GM21360 (cell line): ENCODE data around the gene CEMIP.

Experiments
- ATAC-seq: cut with Tn5 transposase; IDR thresholded peaks from one replicate; pipeline ENCODE4 v1.9.1; 2021; ENCODE audit warnings: mild to moderate bottlenecking, moderate library complexity; ENCODE audit not compliant: unreplicated experiment

The CEMIP gene

DNA sequence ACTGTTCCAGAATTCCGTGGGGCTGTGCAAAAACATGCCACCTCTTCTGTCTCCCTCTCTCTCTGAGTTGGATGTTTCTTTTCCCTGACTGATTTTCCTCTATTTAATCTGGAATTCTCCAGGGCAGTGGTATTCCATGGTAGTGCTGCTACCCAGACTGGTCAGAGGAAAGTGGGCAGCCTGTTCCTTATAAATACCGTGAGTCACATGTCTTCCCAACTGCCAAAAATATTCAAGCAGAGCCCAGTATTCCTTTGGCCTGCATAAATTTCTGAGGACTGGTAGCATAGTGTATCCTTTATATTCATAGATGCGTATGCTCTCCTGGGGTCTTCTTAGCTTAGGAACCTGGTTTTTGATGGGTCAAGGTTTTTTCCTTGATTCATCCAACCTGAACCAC, 40.9 kb downstream of the CEMIP start:
- no peak for ATAC-seq

GRCh38 chr15:80822256-80822655, 43.1 kb downstream of the CEMIP start:
- ATAC-seq: no peak

- ATAC-seq: no peak
Measured at GRCh38 chr15:80822676-80823075, 43.5 kb downstream of the CEMIP start.

DNA sequence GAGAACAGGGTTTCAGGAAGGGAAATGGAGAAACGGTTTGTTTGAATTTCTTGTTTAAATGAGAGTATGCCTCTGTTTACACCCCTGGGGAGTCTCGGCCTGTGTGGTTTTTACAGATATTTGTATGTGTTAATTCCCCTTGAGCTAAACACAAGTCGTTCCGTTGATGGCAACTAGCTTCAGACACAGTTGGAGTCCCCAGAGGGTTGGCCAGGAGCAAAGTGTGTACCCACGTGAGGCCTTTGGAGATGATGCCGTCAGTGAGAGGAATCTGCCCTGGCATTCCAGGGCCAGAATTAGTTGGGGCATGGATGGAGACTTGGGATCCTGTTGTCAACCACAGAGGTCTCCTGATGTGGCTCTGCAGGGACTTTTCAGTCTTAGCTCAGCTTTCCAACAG, 44.0 kb downstream of the CEMIP start:
- no peak for ATAC-seq

DNA sequence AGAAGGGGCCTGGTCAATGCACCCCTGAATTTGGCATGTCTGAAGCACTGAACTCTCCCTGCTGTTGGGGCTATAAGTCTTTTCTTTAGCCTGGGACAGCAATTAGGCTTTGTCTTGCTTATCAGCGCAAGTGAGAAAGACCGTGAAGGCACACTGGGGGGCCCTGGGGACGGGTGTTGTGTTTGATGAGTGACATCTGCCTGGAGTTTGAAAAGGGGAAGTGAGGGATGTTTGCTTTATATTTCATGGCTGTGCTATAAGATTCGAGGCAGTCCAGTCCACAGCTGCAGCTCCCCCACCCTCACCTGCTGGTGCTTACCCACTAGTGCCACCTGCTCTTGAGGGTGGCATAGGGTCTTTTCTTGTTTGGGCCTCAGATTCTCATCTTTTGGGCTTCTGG, 44.8 kb downstream of the CEMIP start:
- no peak for ATAC-seq

DNA sequence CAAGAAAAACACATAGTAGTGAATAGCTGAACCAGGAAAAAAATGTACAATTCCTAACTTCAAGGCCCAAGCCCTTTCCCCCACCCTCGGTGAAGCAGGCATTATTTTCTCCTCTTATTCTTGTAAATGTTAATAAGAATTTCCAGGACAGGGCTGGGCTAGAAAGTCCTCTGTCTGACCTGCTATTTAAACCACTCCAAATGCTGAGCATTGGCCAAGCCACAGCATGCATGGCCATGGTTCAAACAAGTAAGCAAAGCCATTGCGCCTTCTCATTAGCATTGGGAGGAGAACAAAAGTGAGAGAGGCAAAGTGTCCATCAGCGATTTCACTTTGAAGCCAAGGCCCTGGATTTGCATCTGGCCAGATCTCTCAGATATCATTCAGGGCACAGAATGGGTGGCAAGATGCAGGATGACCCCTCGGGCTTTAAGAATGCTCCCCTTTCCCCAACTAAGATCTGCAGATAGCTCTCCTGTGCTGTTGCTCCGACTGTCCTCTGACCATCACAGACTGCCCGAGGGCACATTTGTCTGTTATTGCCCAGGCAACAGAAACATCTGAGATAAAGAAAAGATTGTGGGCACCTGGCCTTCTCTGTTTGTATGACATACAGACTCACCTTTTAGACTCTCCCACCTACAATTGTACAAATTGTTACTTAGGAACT, 46.3 kb downstream of the CEMIP start:
- no peak for ATAC-seq

DNA sequence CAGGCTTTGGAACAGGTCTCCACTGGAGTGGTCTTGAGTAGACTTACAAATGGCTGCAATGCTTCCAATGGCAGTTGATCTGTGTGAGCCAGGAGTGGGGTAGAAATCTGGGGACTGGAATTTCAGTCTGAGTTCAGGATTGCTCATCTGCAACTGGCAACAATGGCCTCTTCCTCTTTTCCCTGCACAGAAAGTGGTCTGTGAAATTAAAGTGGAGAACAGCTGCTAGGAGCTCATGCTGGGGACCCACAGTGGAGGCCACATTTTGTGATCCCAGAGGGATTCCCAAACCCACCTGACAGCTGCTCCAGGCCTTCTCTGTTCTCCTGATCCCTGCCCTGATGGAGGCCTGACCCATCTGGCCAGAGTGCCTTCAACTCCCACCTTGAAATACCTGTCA, 49.6 kb downstream of the CEMIP start:
- no peak for ATAC-seq

- no peak for ATAC-seq
Measured at GRCh38 chr15:80830677-80831076, 51.5 kb downstream of the CEMIP start.

GRCh38 chr15:80831192-80831591, 52.0 kb downstream of the CEMIP start:
- no peak for ATAC-seq

- ATAC-seq: no peak
Measured at GRCh38 chr15:80831606-80832224, 52.5 kb downstream of the CEMIP start.

- ATAC-seq: no peak
Measured at GRCh38 chr15:80832686-80833085, 53.5 kb downstream of the CEMIP start.

DNA sequence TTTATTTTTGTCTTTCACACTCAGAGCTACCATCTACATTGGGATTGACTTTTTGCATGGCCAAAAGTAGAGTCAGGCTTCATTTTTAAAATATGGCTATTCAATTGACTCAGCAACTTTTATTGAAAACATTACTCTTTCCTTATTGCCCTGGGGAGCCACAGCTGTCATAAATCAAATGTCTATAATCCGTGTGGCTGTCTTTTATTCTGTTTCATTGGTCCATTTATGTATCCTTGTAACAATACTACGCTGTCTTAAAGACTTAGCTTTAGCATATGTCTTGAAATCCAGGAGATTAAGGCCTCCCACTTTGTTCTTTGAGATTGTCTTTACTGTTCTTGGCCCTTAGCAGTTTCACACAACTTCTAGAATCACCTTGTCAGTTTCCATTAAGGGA, 55.2 kb downstream of the CEMIP start:
- no peak for ATAC-seq

DNA sequence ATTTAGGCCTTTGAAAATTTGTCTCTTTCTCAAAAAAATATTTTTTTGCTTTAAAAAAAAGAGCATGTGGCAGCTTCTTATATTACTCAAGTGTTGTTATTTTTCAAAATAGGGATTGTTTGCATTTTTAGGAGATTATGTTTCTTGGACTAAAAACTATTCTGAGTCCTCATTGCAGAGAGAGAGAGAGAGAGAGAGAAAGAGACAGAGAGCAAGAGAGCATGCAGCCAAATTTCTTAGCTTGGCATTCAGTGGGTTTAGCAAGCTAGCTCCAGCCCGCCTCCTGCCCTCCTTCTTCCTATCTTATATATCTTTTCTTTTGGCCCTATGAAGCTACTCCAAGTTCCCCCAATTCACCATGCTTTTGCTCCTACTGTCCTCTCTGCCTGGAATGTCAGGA, 55.7 kb downstream of the CEMIP start:
- no peak for ATAC-seq

- no peak for ATAC-seq
Measured at GRCh38 chr15:80835336-80835735, 56.2 kb downstream of the CEMIP start.

DNA sequence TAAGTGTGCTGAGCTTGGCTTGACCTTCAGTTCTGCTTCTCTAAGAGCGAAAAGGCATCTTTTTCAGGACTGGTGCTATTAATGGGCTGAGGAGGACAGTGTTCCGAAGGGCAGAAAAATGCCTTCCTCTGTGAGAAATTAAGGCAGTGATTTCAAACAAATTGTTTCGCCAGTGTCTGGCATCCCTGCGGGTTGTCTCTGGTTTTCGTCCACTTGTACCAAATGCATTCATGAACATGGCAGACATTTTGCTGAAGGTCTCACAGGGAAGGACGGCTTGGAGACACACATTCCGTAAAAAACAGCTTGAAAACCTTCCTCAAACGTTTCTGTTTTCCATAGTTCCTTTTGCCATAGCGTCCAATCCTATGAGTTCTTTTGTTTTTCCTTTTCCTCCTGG, 57.1 kb downstream of the CEMIP start:
- no peak for ATAC-seq

DNA sequence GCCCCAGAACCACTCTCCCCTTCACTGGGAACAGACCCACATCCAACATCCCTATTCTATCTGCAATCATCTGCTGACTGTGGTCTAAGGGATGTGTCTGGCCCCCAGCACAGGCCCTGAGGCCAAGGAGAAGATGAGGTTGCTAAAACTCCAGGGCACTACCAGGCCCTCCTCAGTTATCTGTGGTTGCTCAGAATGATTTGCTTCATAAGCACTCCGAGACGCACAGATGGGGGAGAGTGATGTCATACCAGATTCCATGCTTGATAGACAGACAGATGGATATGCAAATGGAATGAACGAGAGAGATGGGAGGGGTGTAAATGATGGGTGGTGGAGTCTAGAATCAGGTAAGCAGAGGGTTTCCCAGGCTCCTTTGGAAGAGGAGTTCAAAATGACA, 57.8 kb downstream of the CEMIP start:
- no peak for ATAC-seq

DNA sequence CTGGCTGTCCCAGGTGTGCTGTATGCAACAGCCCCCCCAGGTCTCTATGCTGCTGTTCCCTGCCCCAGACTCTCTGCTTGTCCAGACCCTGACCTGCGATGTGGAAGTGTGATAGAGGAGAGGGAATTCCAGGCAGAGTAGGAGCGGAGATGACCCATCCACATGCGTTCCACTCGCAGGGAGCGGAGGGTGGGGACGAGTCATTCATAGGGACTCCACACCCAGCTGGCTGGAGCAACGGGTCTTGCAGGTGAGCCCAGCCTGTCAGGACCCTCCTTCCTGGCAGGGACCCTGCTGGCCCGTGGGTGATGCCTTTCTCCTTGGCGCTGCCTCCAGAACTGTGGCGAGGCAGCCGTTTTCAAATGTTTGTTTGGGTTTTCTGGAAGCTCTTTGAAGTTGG, 58.8 kb downstream of the CEMIP start:
- ATAC-seq: no peak

DNA sequence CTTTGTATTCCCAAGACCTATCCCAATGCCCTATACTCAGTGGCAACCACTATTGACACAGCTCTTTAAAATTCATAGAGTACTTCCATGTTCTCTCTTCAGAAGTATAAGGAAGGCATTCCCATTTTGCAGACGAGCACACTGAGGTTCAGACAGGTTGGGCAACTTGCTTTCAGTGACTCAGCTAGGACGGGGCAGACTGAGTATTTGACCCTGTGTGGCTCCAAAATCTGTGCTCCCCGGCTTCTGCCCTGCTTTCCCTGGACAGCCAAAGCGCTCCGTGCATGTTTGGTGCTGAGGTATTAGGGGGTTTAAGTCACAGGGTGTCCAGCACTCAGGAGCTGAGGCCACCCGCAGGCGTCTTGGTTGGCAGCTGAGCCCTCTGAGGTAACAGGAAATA, 59.5 kb downstream of the CEMIP start:
- no peak for ATAC-seq

DNA sequence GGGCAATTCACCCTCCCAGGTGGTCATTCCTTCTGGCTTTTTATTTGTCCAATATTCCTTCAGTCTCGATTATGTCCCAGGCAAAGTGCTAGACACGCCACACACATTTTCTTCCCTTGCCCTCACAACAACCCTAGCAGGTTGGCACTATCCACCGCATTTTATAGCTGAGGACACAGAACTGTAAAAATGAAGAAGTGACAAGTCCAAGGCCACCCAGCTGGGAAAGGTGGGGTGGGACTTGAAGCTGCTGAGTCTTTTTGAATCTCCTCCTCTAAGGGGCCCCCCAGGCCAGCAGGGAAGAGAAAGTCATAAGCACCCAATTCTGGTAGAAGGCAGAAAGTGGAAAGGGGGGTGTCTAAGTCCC, 60.6 kb downstream of the CEMIP start:
- ATAC-seq: no peak

GRCh38 chr15:80840182-80841130, 61.3 kb downstream of the CEMIP start:
- ATAC-seq: no peak

DNA sequence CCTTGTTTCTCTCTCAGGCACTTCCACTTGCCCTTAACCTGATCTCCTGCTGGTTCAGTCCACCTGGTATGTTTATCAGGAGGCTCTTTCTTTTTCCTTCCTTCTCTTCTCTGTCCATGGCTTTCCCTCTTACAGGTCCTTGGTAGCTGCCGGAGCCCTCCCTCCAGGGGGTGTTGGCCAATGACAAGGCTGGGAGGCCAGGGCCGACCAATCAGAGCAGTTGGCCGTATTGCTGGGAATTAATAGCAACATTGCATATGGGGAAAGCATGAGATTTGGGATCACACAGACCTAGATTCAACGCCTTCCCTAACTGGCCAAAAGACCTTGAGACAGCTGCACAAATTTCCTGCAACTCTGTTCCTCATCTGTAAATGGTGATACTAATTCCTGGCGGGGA, 62.4 kb downstream of the CEMIP start:
- ATAC-seq: no peak
